DOHH2 (cell line): ENCODE data around the gene RBPMS2.

Experiments
- EZH2phosphoT487 ChIP-seq: fragments of 200-600 bp; sonication (generic); IDR thresholded peaks from 2 replicates; pipeline ENCODE4 v1.6.1; 2017; ENCODE audit warnings: borderline replicate concordance, mild to moderate bottlenecking, antibody characterized with exemption, low read length, moderate library complexity, mixed read lengths
- TF ChIP-seq, protein P1 (sequence below): fragments of 200-600 bp; sonication (generic); IDR thresholded peaks from one replicate; pipeline ENCODE4 v1.5.1; 2014; ENCODE audit warnings: antibody characterized with exemption, mild to moderate bottlenecking, low read depth, low read length; ENCODE audit not compliant: poor library complexity, severe bottlenecking

DNA sequence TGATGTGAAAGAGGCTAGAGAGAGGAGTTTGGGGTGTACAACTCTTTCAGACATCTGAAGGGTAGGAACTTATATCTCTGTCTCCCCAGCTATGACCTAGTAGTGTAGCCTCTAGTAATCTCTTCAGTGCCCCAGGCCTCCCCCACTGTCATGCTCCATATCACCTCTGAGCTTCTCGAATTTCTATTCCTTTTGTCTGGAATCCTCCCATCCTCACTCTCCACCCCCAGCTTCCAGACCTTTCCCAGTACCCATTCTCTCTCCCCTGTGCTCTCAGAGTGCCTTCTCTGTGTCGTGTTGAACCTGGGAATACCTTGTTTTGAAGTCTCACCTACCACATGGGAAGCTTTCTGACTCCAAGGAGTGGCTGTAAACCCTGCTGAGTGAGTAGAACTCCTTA is 3.6 kb upstream of the RBPMS2 start:
- TF ChIP-seq, protein P1, sequence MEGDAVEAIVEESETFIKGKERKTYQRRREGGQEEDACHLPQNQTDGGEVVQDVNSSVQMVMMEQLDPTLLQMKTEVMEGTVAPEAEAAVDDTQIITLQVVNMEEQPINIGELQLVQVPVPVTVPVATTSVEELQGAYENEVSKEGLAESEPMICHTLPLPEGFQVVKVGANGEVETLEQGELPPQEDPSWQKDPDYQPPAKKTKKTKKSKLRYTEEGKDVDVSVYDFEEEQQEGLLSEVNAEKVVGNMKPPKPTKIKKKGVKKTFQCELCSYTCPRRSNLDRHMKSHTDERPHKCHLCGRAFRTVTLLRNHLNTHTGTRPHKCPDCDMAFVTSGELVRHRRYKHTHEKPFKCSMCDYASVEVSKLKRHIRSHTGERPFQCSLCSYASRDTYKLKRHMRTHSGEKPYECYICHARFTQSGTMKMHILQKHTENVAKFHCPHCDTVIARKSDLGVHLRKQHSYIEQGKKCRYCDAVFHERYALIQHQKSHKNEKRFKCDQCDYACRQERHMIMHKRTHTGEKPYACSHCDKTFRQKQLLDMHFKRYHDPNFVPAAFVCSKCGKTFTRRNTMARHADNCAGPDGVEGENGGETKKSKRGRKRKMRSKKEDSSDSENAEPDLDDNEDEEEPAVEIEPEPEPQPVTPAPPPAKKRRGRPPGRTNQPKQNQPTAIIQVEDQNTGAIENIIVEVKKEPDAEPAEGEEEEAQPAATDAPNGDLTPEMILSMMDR = no peak
- no peak for TF ChIP-seq EZH2phosphoT487
